Skeletal muscle tissue (tissue), 4 donors: ENCODE results near the gene HMGXB3. TPM values are rescaled to one million over a fixed set of nuclear protein-coding genes. Genes with fewer than 3 reads are reported as not detected.
"Not testable (repeated sequence)": the region's sequence is repeated elsewhere in the genome, so short reads cannot be mapped to it uniquely, and the experiment has no call there.

ENCODE experiments used
- H3K27ac ChIP-seq: one replicate; pipeline ENCODE4 v1.7.0; 2013; ENCODE audit warnings: mild to moderate bottlenecking, low read depth, low read length, inconsistent platforms
- H3K27me3 ChIP-seq, 3 donors: one replicate each; pipeline ENCODE4 v1.7.0; 2013; ENCODE audit warnings: low read length in 3 of 3; ENCODE audit not compliant: control insufficient read depth in 3 of 3, insufficient read depth in 3 of 3
- H3K36me3 ChIP-seq, 3 donors: one replicate each; pipeline ENCODE4 v1.7.0; 2013; ENCODE audit warnings: low read length in 3 of 3; ENCODE audit not compliant: control insufficient read depth in 3 of 3, insufficient read depth in 3 of 3
- H3K4me1 ChIP-seq, 3 donors: one replicate each; pipeline ENCODE4 v1.7.0; 2013; ENCODE audit warnings: low read length in 3 of 3, mild to moderate bottlenecking in 3 of 3; ENCODE audit not compliant: control insufficient read depth in 3 of 3, insufficient read depth in 3 of 3
- H3K4me3 ChIP-seq, 3 donors: one replicate each; pipeline ENCODE4 v1.7.0; 2013; ENCODE audit warnings: low read length in 3 of 3
- H3K9ac ChIP-seq, 3 donors: one replicate each; pipeline ENCODE4 v1.7.0; 2013; ENCODE audit warnings: low read length in 3 of 3, mild to moderate bottlenecking in 3 of 3, moderate library complexity in 2 of 3, low read depth in 1 of 3
- H3K9me3 ChIP-seq, 3 donors: one replicate each; pipeline ENCODE4 v1.7.0; 2013; ENCODE audit warnings: low read length in 3 of 3; ENCODE audit not compliant: control insufficient read depth in 3 of 3
- total RNA-seq: library from RNA; depleted of rRNA; stranded (reverse); fragments of >200 nt; gene quantifications from one replicate; pipeline ENCODE4 v1.2.3, GENCODE V29; 2014
- donor health status: Osteomylitis.

The HMGXB3 gene
- total RNA-seq, 1 donor from 2014 or later = 14.1 TPM

DNA sequence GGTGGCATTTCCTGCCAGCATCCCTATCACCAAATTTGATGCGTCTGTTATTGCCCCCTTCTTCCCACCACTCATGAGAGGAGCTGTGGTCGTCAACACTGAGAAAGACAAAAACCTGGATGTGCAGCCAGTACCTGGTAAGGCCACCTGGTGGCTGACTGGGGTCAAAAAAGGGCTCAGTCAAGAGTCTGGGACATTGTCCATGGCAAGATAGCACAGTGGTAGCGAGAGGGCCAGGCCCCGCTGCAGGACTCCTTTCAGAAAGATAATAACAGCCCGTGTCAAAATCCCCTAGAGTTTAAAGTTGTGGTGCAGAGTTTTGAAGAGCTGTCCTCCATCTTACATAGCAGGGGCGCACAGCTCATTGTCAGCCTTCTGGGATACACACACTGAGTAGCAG is 45.0 kb downstream of the HMGXB3 start:
- Histone ChIP-seq H3K9me3 (no peaks in the 10 kb centered on the region), H3K36me3 (peaks cover 54 to 73% (median 64%) of the 10 kb centered on the region in 3 donors), H3K4me3 (no peak overlapping the region), H3K27me3 (no peaks in the 10 kb centered on the region), H3K4me1 (peaks cover 27 to 30% (median 27%) of the 10 kb centered on the region in 3 donors), H3K9ac (no peak overlapping the region), H3K27ac (no peak overlapping the region)

DNA sequence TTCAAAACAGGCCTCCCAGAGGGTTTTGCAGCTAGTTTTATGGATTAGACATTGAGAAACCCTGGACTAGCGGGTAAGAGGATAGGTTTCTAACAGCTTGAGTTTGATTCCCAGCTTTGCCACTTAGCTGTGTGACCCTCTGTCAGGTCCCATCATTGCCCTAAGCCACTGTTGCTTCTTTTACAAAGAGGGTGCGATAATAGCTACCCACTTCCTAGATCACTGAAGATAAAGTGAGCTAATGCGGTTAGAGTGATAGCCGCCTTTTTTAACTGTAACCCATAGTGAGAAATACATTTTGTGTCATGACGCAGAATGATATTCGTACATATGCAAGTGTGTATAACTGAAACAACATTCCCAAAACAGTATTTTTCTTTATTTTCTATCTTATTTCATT is 45.5 kb downstream of the HMGXB3 start:
- no peak overlapping the region for H3K9ac ChIP-seq
- peaks cover 54 to 73% (median 64%) of the 10 kb centered on the region in 3 donors for H3K36me3 ChIP-seq
- no peaks in the 10 kb centered on the region for H3K27me3 ChIP-seq
- no peaks in the 10 kb centered on the region for H3K9me3 ChIP-seq
- no peak overlapping the region for H3K4me3 ChIP-seq
- H3K4me1 ChIP-seq = peaks cover 27 to 30% (median 27%) of the 10 kb centered on the region in 3 donors
- no peak overlapping the region for H3K27ac ChIP-seq

DNA sequence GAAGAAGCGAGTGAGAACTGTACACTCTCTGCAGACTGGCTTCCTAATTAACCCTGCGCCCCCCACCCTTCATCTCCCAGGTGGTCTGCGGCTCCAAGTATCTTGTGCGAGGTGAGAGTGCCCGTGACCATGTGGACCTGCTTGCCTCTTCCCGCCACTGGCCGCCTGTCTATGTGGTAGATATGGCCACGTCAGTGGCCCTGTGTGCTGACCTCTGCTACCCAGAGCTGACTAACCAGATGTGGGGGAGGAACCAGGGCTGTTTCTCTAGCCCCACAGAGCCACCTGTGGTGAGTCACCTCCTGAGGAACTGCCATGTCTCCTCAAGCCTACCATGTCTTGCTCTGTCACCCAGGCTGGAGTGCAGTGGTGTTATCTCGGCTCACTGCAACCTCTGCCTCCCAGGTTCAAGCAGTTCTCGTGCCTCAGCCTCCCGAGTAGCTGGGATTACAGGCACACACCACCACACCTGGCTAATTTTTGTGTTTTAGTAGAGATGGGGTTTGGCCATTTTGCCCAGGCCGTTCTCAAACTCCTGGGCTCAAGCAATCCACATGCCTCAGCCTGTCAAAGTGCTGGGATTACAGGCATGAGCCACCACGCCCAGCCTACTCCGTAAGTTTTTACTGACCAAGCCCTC is 49.8 kb downstream of the HMGXB3 start:
- H3K9me3 ChIP-seq, H3K9ac ChIP-seq, H3K27me3 ChIP-seq, H3K27ac ChIP-seq, H3K4me3 ChIP-seq, H3K4me1 ChIP-seq: not testable (repeated sequence)
- peaks cover 78 to 87% (median 83%) of the 10 kb centered on the region in 3 donors for H3K36me3 ChIP-seq

DNA sequence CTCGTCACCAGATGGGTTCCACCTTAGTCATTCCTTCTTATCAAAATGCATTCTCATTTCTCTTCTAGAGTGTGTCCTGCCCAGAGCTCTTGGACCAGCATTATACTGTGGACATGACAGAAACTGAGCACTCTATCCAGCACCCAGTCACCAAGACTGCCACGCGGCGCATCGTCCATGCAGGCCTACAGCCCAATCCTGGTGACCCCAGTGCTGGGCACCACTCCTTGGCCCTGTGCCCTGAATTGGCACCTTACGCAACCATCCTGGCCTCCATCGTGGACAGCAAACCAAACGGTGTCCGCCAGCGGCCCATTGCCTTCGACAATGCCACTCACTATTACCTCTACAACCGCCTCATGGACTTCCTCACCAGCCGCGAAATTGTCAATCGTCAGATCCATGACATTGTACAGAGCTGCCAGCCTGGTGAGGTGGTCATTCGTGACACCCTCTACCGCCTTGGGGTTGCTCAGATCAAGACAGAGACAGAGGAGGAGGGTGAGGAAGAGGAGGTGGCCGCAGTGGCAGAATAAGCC is 51.2 kb downstream of the HMGXB3 start:
- no peak overlapping the region for H3K27ac ChIP-seq
- H3K4me3 ChIP-seq = no peak overlapping the region
- no peaks in the 10 kb centered on the region for H3K4me1 ChIP-seq
- no peaks in the 10 kb centered on the region for H3K27me3 ChIP-seq
- no peak overlapping the region for H3K9ac ChIP-seq
- H3K36me3 ChIP-seq = peaks cover 73 to 82% (median 73%) of the 10 kb centered on the region in 3 donors
- H3K9me3 ChIP-seq = no peaks in the 10 kb centered on the region

DNA sequence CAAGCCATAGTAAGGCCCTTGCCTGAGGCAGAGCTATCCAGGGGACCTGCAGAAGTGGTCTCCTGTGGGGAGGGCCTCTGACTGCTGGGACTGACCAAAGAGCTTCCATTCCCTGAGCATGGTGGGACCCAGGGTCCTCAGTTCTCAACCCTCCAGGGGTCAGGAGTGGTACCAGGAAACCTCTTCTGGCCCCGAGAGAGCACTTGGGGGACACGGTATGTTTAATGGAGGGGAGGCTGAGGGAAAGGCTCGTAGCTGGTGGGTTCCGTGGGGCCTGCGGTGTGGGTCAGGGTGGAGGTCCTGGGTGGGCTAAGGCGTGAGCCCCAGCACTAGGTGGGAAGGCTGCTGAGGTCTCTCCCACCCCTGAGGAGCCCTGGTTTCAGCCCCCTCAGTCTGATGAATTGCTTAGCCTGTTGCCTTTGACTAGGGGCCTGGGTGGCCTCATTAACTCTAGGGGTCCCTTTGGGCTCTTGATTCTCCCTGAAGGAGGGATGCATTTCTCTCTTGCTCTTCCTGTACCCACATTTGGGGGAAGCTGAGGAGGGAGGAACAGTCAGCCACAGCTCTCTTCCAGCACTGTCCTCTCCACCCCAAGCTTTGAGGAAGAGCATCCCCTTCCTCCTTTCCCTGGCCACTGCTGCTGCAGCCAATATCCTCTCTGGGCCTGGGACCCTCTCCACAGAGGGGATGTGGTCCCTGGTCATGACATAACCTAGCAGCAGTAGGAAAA is 51.9 kb downstream of the HMGXB3 start:
- H3K9me3 ChIP-seq = no peaks in the 10 kb centered on the region
- H3K9ac ChIP-seq = no peak overlapping the region
- H3K36me3 ChIP-seq = peaks cover 70 to 80% (median 71%) of the 10 kb centered on the region in 3 donors
- no peaks in the 10 kb centered on the region for H3K27me3 ChIP-seq
- H3K4me1 ChIP-seq = peaks cover 0 to 1% (median under 1%) of the 10 kb centered on the region in 3 donors
- H3K4me3 ChIP-seq = no peak overlapping the region
- H3K27ac ChIP-seq = no peak overlapping the region

DNA sequence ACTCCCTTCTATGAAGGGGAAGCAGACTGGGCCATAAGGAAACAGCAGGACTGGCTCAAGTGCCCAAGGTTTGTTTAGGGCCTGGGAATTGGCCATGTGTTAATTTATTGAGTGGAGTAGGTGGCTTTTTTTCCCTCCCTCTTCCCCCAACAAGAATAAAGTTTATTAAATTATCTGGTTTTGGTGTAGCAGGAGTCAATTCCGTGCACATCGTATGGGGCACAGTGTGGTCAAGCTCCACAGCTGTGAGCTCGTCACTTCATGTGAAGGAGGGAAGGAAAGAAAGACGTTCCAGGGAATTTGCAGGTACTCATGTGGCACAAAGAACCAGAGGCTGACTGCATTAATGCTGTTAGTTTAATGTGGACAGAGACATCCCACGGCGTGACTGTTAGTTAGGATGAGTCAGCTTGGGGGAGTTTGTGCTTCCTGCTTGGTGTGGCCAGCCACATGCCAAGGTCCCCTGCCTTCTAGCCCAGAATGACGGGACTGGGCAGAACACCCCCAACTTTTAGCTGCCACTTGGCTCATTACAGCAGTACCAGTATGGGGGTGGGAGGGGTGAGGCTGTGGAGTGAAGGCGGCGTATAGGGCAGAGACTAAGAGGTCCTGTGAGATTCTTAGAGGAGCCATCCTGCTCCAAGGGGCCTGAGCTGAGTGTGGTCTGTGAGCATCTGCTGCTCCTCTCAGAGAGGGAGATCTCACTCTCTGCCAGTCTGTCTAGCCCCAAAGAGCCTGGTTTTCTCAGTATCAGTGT is 52.6 kb downstream of the HMGXB3 start:
- no peaks in the 10 kb centered on the region for H3K27me3 ChIP-seq
- no peak overlapping the region for H3K4me3 ChIP-seq
- H3K4me1 ChIP-seq = peaks cover 5 to 8% (median 7%) of the 10 kb centered on the region in 3 donors
- H3K9me3 ChIP-seq = no peaks in the 10 kb centered on the region
- H3K27ac ChIP-seq = no peak overlapping the region
- H3K36me3 ChIP-seq = peaks cover 62 to 73% (median 63%) of the 10 kb centered on the region in 3 donors
- no peak overlapping the region for H3K9ac ChIP-seq

DNA sequence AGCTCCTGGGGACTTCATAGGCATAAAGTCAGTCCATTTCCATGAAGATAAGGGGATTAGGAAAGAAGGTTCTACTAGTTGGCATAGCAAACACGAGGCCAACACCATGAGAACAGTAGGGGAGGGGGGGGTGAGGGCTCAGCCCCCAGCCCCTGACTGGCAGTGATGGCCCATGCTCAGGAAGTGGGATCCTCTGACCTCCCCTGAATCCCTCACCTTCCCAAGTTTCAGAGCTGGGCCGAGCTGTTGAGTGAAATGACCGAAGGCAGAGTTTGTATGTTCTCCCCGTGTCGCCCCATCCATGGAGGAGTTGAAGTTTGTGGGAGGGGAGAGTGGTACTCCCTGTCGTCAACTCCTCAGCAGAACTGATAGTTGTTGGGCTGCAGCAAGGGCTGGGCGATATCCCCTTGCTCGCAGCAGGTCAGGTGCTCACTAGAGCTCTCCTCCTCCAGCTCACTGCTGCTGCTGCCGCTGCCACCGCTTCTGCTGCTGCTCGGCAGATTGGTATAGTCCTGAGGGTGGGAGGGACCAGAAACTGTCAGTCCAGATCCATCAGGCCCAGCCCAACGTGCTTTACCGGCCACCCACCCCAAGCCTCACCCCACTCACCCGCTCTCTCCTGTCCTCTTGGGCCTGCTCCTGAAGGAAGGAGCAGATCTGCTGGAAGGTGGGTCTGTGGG is 53.3 kb downstream of the HMGXB3 start:
- Histone ChIP-seq H3K27ac (no peak overlapping the region), H3K36me3 (peaks cover 55 to 65% (median 57%) of the 10 kb centered on the region in 3 donors), H3K9me3 (no peaks in the 10 kb centered on the region), H3K4me1 (peaks cover 5 to 14% (median 12%) of the 10 kb centered on the region in 3 donors), H3K9ac (no peak overlapping the region), H3K4me3 (no peak overlapping the region), H3K27me3 (no peaks in the 10 kb centered on the region)

DNA sequence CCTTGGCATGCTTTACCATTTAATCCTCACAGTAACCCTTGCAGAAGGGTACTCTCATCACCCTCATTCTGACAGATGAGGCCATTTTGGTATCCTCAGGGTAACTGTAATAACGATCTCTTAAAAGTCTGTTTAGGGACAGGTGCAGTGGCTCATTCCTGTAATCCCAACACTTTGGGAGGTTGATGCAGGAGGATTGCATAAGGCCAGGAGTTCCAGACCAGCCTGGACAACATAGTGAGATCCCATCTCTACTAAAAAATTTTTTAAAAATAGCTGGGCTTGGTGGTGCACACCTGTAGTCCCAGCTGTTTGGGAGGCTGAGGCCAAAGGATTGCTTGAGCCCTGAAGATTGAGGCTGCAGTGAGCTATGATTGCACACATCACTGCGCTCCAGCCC is 54.0 kb downstream of the HMGXB3 start:
- Histone ChIP-seq H3K4me1 (peaks cover 5 to 14% (median 12%) of the 10 kb centered on the region in 3 donors), H3K9me3 (no peaks in the 10 kb centered on the region), H3K27ac (no peak overlapping the region), H3K4me3 (no peak overlapping the region), H3K9ac (no peak overlapping the region), H3K36me3 (peaks cover 49 to 58% (median 50%) of the 10 kb centered on the region in 3 donors), H3K27me3 (no peaks in the 10 kb centered on the region)

DNA sequence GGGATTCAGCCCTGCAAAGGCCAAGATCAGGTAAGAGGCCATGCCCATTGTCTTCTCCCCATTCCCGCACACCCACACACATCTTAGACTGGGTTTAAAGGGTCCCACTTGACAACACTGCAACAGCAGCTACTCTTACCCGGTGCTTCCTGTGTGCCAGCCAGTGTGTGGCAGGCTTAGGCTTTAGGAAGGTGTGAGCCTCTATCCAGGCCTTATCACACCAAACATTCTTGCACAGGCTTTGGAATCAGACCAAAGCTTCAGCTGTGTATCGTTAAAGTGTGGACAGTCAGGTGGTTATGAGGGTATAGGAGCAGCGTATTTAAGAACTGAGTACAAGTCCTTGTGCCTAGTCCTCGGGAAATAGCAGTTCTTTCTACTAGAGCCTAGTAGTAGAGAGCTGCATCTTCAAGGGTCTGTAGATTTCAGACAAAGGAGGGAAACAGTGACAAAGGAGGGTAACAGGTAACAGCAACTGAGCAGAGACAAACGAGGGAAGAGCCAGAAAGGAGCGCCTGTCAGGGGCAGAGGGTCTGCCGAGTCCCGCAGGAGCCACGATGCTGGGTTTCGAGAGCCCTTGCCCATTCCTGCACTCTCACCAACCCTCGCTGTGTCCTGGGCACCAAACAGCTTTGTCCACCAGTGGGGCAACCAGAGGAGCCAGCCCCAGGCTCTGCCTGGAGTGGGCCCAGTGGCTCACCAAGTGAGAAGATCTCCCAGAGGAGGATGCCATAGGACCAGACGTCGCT is 55.0 kb downstream of the HMGXB3 start:
- peaks cover 41 to 49% (median 41%) of the 10 kb centered on the region in 3 donors for H3K36me3 ChIP-seq
- no peak overlapping the region for H3K9ac ChIP-seq
- no peak overlapping the region for H3K27ac ChIP-seq
- H3K4me1 ChIP-seq = peaks cover 5 to 14% (median 12%) of the 10 kb centered on the region in 3 donors
- H3K4me3 ChIP-seq = no peak overlapping the region
- H3K27me3 ChIP-seq = no peaks in the 10 kb centered on the region
- no peaks in the 10 kb centered on the region for H3K9me3 ChIP-seq
